ENCODE results near the gene PFDN4.

PFDN4 gene

GRCh38 chr20:54200487-54201267 is 7.2 kb upstream of the PFDN4 start:
- no peak for DNase-seq (ENCODE audit: low read depth in 1 of 2, low spot score in 1 of 2)

DNA sequence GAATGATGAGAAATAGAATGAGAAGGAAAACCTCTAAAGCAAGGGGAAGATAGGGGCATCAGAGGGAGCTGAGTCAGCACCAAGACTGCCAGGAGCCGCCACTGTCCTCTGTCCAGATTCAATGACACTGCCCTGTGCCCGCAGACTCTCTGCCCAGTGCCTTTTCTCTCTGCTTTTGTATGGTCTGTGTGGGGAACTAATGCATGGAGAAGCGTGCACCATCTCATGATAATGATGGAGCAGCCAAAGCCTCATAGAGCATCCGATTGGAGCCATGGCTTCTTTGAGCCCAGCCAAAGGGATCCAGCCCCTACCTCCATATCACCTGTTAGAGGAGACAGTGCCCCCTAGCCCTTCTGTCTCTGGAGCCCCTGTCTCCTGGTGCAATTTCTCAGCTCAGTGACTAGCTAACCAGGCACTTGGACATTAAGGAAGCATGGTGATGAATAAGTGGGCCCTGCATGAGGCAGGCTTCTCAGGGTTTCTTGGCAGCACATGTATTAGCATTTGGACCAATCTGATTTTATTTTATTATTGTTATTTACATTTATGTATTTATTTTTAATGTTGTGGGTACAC is 6.5 kb upstream of the PFDN4 start:
- DNase-seq (ENCODE audit: low read depth in 1 of 2, low spot score in 1 of 2) = no peak

DNA sequence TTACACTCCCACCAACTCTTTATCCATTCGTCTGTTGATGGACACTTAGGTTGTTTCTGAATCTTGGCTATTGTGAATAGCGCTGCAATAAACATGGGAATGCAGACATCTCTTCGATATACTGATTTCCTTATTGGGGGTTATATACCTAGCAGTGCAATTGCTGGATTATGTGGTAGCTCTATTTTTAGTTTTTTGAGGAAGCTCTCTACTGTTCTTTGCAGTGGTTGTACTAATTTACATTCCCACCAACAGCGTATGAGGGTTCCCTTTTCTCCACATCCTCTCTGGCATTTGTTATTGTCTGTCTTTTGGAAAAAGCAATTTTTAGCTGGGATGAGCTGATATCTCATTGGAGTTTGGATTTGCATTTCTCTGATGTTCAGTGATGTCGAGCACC is 4.6 kb upstream of the PFDN4 start:
- DNase-seq (ENCODE audit: low read depth in 1 of 2, low spot score in 1 of 2) = no peak

GRCh38 chr20:54204063-54204462 is 3.8 kb upstream of the PFDN4 start:
- DNase-seq (ENCODE audit: low read depth in 1 of 2, low spot score in 1 of 2) = no peak

DNA sequence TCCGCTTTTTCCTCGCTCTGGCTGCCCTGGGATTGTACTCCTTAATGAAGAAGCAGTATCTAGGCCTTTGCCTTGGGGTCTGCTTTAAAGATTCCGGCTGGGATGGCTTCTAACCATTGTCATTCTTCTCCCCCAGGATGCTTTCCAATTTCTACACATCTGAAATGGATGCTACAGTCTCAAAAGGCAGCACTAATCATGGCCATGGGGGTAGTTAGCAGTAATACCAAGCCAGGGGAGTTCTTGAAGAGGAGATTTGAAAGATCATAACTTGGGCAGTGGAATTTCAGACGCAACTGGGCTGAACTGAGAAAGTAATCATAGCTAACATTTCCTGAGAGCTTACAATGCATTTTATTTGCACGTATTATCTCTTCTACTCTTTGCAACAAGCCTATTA is 3.4 kb upstream of the PFDN4 start:
- no peak for DNase-seq (ENCODE audit: low read depth in 1 of 2, low spot score in 1 of 2)

DNA sequence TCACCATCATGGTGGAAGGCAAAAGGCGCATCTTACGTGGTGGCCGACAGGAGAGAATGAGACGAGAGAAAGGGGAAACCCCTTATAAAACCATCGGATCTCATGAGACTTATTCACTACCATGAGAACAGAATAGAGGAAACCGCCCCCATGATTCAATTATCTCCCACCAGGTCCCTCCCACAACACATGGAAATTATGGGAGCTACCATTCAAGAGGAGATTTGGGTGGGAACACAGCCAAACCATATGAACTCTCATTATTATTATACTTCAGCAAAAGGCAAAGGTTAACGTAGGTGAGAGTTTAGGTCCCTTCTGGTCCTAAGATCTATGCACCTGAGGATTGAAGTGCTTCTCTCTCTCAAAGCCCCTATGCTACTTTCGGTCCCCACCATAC is 2.4 kb upstream of the PFDN4 start:
- no peak for DNase-seq (ENCODE audit: low read depth in 1 of 2, low spot score in 1 of 2)

DNA sequence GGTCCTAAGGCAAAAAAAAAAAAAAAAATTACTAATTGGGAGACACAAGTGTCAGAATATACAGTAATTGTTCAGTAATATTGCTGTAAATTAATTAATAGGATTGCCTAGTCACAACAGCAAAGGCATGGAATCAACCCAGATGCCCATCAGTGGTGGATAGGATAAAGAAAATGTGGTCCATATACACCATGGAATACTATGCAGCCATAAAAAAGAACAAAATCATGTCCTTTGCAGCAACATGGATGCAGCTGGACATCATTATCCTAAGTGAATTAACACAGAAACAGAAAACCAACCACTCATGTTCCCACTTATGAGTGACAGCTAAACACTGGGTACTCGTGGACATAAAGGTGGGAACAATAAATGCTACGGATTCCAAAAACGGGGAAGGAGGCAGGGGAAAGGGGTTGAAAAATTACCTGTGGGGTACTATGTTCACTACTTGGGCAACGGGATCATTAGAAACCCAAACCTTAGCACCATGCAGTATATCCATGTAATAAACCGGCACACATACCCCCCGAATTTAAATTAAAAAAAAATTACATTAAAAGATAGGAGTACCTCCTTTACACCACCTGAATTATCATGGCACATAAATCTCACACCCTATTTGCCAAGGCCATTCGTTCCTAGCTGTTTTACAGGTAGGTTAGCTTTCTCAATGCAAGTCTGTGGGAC is 689 bp upstream of the PFDN4 start:
- DNase-seq (ENCODE audit: low read depth in 1 of 2, low spot score in 1 of 2) = no peak

GRCh38 chr20:54208548-54209176 is 775 bp downstream of the PFDN4 start:
- no peak for DNase-seq (ENCODE audit: low read depth in 1 of 2, low spot score in 1 of 2)

DNA sequence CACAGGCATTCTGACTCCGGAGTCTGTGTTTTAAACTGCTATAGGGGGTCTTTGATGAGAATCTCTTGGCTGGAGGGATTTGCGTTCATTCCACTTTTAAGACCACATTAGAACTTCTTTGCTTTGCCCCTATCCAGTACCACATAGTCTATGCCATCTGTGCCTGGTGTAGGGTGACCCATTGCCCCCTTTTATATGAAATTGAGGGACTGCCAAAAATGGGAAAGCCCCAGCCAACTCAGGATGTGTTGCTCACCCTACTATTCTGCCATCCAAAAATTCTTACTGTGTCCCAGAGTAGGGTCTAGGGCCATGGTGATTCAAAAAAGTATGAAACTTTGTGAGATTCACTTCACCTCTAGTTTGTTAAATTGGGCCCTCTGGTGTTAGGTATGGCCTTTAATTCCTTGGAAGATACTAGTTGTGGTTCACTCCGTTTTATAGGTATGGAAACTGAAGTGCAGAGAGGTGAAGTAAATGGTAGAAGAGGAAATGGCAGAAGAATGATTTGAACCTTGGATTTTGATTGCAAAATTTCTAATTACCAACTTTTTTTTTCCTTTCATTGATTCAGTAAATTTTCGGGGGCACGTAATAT is 1.4 kb downstream of the PFDN4 start:
- no peak for DNase-seq (ENCODE audit: low read depth in 1 of 2, low spot score in 1 of 2)

DNA sequence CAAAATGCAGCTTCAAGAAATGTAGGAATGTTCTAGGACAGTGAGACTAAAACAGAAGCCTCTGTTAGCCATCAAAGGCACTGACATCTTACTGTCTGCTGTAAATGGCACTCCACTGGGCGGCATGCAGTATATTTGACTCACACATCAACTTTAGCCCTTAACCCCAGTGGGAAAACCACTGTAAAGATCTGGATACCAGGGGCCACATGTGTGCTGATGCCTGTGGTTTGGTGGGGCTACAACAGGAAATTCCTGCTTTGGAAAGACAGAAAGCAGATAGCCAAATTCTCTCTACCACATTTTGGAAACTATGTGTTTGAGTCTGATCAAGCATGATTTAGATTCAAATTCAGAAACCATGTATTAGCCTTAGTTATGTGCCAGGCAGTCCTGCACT is 4.3 kb downstream of the PFDN4 start:
- no peak for DNase-seq (ENCODE audit: low read depth in 1 of 2, low spot score in 1 of 2)

- no peak for DNase-seq (ENCODE audit: low read depth in 1 of 2, low spot score in 1 of 2)
Measured at GRCh38 chr20:54212871-54213270, 5.0 kb downstream of the PFDN4 start.

- no peak for DNase-seq (ENCODE audit: low read depth in 1 of 2, low spot score in 1 of 2)
Measured at GRCh38 chr20:54214566-54214965, 6.7 kb downstream of the PFDN4 start.

DNA sequence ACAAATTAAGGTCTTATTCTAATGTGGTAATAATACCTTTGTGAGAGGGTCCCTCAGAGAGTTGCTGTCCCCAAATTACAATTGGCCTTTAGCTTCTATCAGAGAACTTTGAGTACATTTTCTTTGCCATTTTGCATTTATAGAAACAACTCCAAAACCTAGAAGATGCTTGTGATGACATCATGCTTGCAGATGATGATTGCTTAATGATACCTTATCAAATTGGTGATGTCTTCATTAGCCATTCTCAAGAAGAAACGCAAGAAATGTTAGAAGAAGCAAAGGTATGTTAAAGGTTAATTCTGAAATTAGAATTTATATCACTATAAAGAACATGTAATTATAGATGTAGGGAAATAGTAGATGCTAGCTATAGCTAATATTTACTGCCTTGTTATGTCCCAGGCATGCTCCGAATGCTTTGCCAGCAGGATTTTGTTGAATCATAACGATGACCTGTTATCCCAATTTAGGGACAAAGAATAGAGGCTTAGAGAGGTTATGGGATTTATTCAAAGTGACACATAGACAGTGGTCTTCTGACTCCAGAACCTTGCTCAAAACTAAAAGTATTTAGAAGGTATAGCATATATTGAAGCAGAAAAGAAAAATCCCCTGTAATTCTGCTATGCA is 7.4 kb downstream of the PFDN4 start:
- no peak for DNase-seq (ENCODE audit: low read depth in 1 of 2, low spot score in 1 of 2)

GRCh38 chr20:54217762-54218161 is 9.9 kb downstream of the PFDN4 start:
- no peak for DNase-seq (ENCODE audit: low read depth in 1 of 2, low spot score in 1 of 2)

DNA sequence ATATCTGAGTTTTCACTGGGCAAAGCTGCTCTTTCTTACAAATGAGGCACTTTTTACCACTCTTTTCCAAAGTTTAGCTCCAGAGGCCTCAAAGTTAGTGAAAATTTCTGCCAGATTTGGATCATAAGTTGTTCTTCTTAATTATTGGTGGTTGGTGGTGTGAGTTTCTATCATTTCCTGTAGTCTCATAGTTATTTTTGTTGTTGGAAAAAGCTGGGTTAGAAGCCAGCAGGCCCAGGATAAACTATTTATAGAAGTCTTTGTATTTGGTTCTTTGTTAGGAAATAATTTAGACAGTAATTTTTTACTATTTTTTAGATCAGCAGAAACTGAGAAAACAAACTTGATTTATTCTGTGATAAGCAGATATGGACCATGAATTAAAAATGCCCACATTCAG is 10.6 kb downstream of the PFDN4 start:
- DNase-seq (ENCODE audit: low read depth in 1 of 2, low spot score in 1 of 2) = no peak

DNA sequence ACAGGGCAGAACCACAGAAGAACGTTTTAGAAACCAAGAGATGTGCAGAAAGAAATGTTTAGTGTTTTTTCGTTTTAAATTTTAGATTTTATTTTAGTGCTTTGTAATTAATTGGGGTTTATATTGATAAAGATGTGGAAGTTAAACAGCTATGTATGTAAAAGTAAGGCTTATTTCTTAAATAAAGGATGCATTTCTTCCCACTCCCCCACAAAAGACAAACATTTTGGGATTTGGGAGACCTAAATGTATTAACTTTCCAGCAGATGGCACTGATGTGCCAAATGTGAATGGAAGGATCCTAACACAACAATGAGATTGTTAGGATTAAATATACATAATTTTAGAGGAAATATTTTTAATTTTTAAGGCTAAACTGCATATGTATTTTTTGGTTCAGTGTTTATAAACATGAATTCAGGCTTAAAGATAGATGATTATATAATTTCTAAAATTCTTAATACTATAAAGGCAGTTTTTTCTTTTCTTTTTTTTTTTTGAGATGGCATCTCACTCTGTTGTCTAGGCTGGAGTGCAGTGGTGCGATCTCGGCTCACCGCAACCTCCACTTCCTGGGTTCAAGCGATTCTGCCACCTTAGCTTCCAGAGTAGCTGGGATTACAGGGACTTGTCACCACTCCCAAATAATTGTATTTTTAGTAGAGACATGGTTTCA is 12.0 kb downstream of the PFDN4 start:
- DNase-seq (ENCODE audit: low read depth in 1 of 2, low spot score in 1 of 2) = no peak

GRCh38 chr20:54220722-54221121 is 12.8 kb downstream of the PFDN4 start:
- DNase-seq (ENCODE audit: low read depth in 1 of 2, low spot score in 1 of 2) = no peak

- no peak for DNase-seq (ENCODE audit: low read depth in 1 of 2, low spot score in 1 of 2)
Measured at GRCh38 chr20:54221353-54221752, 13.5 kb downstream of the PFDN4 start.

GRCh38 chr20:54221996-54222890 is 14.4 kb downstream of the PFDN4 start:
- no peak for DNase-seq (ENCODE audit: low read depth in 1 of 2, low spot score in 1 of 2)

- no peak for DNase-seq (ENCODE audit: low read depth in 1 of 2, low spot score in 1 of 2)
Measured at GRCh38 chr20:54223285-54223684, 15.4 kb downstream of the PFDN4 start.
